Stimulated activated CD8-positive, alpha-beta memory T cell treated with anti-CD3 and anti-CD28 coated beads, Interleukin-7, amount 100 ng/mL, for 1 hour (primary cell): ENCODE data around the gene SERPINA6.
"Not testable (repeated sequence)": the region's sequence is repeated elsewhere in the genome, so short reads cannot be mapped to it uniquely, and the experiment has no call there.

Experiments used
- DNase-seq, 2 donors: peaks; one replicate each; pipeline ENCODE4 v3.0.0-alpha.2; 2020; ENCODE audit warnings: low read depth in 2 of 2

Gene SERPINA6

GRCh38 chr14:94321421-94322271, 1.5 kb downstream of the SERPINA6 start:
- no peak for DNase-seq

- no peak for DNase-seq
Observed at GRCh38 chr14:94320243-94320642, 2.9 kb downstream of the SERPINA6 start.

- no peak for DNase-seq
Observed at GRCh38 chr14:94317259-94317658, 5.9 kb downstream of the SERPINA6 start.

GRCh38 chr14:94316692-94317091, 6.4 kb downstream of the SERPINA6 start:
- DNase-seq = no peak

GRCh38 chr14:94314890-94315289, 8.2 kb downstream of the SERPINA6 start:
- DNase-seq = no peak

GRCh38 chr14:94313991-94314655, 9.0 kb downstream of the SERPINA6 start:
- DNase-seq = no peak

- no peak for DNase-seq
Observed at GRCh38 chr14:94312481-94313246, 10.5 kb downstream of the SERPINA6 start.

GRCh38 chr14:94310248-94310647, 12.9 kb downstream of the SERPINA6 start:
- no peak for DNase-seq

- no peak for DNase-seq
Observed at GRCh38 chr14:94309721-94310120, 13.4 kb downstream of the SERPINA6 start.

- no peak for DNase-seq
Observed at GRCh38 chr14:94307410-94307992, 15.6 kb downstream of the SERPINA6 start.

- DNase-seq = no peak
Observed at GRCh38 chr14:94306047-94306978, 16.8 kb downstream of the SERPINA6 start.

GRCh38 chr14:94305620-94306019, 17.5 kb downstream of the SERPINA6 start:
- DNase-seq = no peak

- no peak for DNase-seq
Observed at GRCh38 chr14:94304243-94304642, 18.9 kb downstream of the SERPINA6 start.

GRCh38 chr14:94303111-94303510, 20.0 kb downstream of the SERPINA6 start:
- no peak for DNase-seq

GRCh38 chr14:94298130-94298529, 25.0 kb downstream of the SERPINA6 start:
- no peak for DNase-seq

- DNase-seq = not testable (repeated sequence)
Observed at GRCh38 chr14:94296181-94296545, 27.0 kb downstream of the SERPINA6 start.

- DNase-seq = no peak
Observed at GRCh38 chr14:94295360-94296180, 27.6 kb downstream of the SERPINA6 start.

GRCh38 chr14:94293578-94293924, 29.6 kb downstream of the SERPINA6 start:
- no peak for DNase-seq

GRCh38 chr14:94292872-94293577, 30.1 kb downstream of the SERPINA6 start, which contains the start of gene SERPINA10:
Gene SERPINA10 (minus strand): TSS chr14:94293268. CDS start chr14:94290593, 2,675 bp downstream.
- no peak for DNase-seq

- no peak for DNase-seq
Observed at GRCh38 chr14:94292526-94292871, 30.6 kb downstream of the SERPINA6 start.
